HG03095 (cell line): ENCODE measurements around the gene SPTY2D1.
"Not testable (repeated sequence)": the region's sequence is repeated elsewhere in the genome, so short reads cannot be mapped to it uniquely, and the experiment has no call there.

Source experiments
- ATAC-seq: cut with Tn5 transposase; IDR thresholded peaks from one replicate; pipeline ENCODE4 v1.9.1; 2021; ENCODE audit warnings: moderate library complexity; ENCODE audit not compliant: unreplicated experiment

Gene SPTY2D1

GRCh38 chr11:18634140-18635032, at the start of gene SPTY2D1:
TSS of gene SPTY2D1 (minus strand) at chr11:18634342. CDS start at chr11:18634257, 85 bp downstream.
- peak; percentile 96 for ATAC-seq

GRCh38 chr11:18682466-18682865, 48.3 kb upstream of the SPTY2D1 start:
- ATAC-seq: no peak

- ATAC-seq: not testable (repeated sequence)
These were observed 47.8 kb upstream of the SPTY2D1 start for GRCh38 chr11:18681949-18682348.

- ATAC-seq: no peak
These were observed 43.4 kb upstream of the SPTY2D1 start for GRCh38 chr11:18677560-18677959.

- no peak for ATAC-seq
These were observed 42.7 kb upstream of the SPTY2D1 start for GRCh38 chr11:18676803-18677202.

GRCh38 chr11:18672209-18672608, 38.1 kb upstream of the SPTY2D1 start:
- ATAC-seq: not testable (repeated sequence)

- no peak for ATAC-seq
These were observed 37.1 kb upstream of the SPTY2D1 start for GRCh38 chr11:18671246-18671645.

- ATAC-seq: no peak
These were observed 35.6 kb upstream of the SPTY2D1 start for GRCh38 chr11:18669711-18670110.

- ATAC-seq: no peak
These were observed 35.1 kb upstream of the SPTY2D1 start for GRCh38 chr11:18669219-18669596.

GRCh38 chr11:18668131-18668530, 34.0 kb upstream of the SPTY2D1 start:
- no peak for ATAC-seq

- not testable (repeated sequence) for ATAC-seq
These were observed 31.3 kb upstream of the SPTY2D1 start for GRCh38 chr11:18665353-18665872.

- ATAC-seq: no peak
These were observed 23.5 kb upstream of the SPTY2D1 start for GRCh38 chr11:18657673-18658072.

- peak; percentile 70 for ATAC-seq
These were observed 16.9 kb upstream of the SPTY2D1 start for GRCh38 chr11:18650859-18651557.

GRCh38 chr11:18650353-18650752, 16.2 kb upstream of the SPTY2D1 start:
- ATAC-seq: no peak

- not testable (repeated sequence) for ATAC-seq
These were observed 8.9 kb upstream of the SPTY2D1 start for GRCh38 chr11:18643034-18643433.

GRCh38 chr11:18641677-18642076, 7.5 kb upstream of the SPTY2D1 start:
- no peak for ATAC-seq

- ATAC-seq: peak; percentile 50
These were observed 644 bp downstream of the SPTY2D1 start for GRCh38 chr11:18633256-18634139.

GRCh38 chr11:18632841-18633240, 1.3 kb downstream of the SPTY2D1 start:
- no peak for ATAC-seq

GRCh38 chr11:18624161-18624560, 10.0 kb downstream of the SPTY2D1 start:
- no peak for ATAC-seq

GRCh38 chr11:18623707-18624106, 10.4 kb downstream of the SPTY2D1 start:
- no peak for ATAC-seq
